ENCODE measurements around the gene ST7. TPM values are rescaled to one million over a fixed set of nuclear protein-coding genes. Genes with fewer than 3 reads are reported as not detected.

The ST7 gene
- total RNA-seq, 1 experiment from 2014 or later, result 12.9 TPM

DNA sequence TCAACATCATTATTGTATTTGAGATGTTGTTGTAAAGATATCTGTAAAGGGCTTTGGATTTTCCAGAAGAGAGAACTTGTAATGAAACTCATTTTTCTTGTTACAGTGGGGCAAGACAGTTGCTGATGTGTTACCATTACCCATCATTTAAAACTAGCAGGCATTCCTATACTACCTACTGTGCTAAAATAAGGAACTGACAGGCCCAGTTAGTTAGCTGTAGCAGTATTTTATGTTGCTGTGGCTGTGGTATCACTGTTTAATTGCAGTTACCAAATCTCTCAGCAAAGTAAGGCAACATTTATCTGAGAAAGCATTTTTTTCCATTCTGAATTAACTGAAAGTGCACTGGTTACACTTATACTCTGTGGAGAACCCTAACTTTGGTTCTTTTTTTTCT lies 9.9 kb downstream of the ST7 start:
- Histone ChIP-seq H3K23me2 (ENCODE audit: insufficient read length, low read depth, low read length, poor library complexity, severe bottlenecking) (no peaks in the 10 kb centered on the region), H4K91ac (ENCODE audit: insufficient read length, low read depth, low read length) (no peak overlapping the region), H4K8ac (replicated peaks; ENCODE audit: insufficient read length, low read depth, low read length) (no peak overlapping the region), H3K18ac (ENCODE audit: insufficient read length, low read depth, low read length) (no peak overlapping the region), H2BK5ac (ENCODE audit: insufficient read length, low read length) (no peak overlapping the region), H3K79me1 (ENCODE audit: insufficient read depth, low read depth, low read length, poor library complexity, severe bottlenecking) (no peaks in the 10 kb centered on the region), H2AK5ac (ENCODE audit: insufficient read length, low read length) (no peak overlapping the region), H2BK20ac (ENCODE audit: low read depth, low read length, poor library complexity, severe bottlenecking) (no peak overlapping the region), H2BK15ac (ENCODE audit: low read depth, low read length) (no peak overlapping the region), H3K9me3 (ENCODE audit: control insufficient read depth, low read depth, low read length) (no peaks in the 10 kb centered on the region), H2AFZ (ENCODE audit: low read length) (no peak overlapping the region), H3K4ac (ENCODE audit: low read depth, low read length) (no peak overlapping the region), H3T11ph (ENCODE audit: low read length) (no peak overlapping the region), H3K56ac (ENCODE audit: insufficient read length, low read depth, low read length) (no peak overlapping the region), H3K23ac (ENCODE audit: insufficient read length, low read depth, low read length) (no peak overlapping the region), H3K79me2 (ENCODE audit: insufficient read depth, low read length) (no peaks in the 10 kb centered on the region; the same call in 1 of the 2 replicates), H3K9ac (ENCODE audit: extremely low read depth, insufficient read length, low read length) (no peak overlapping the region), H3K27me3 (ENCODE audit: insufficient read depth, low read length) (no peaks in the 10 kb centered on the region), H2BK120ac (ENCODE audit: low read depth, low read length, poor library complexity, severe bottlenecking) (no peak overlapping the region), H3K4me2 (ENCODE audit: insufficient read depth, insufficient read length, low read length) (no peak overlapping the region), H3K14ac (ENCODE audit: insufficient read depth, low read length) (no peak overlapping the region), H2BK12ac (ENCODE audit: insufficient read length, low read depth, low read length) (no peak overlapping the region), H3K27ac (ENCODE audit: insufficient read length, low read depth, low read length) (no peak overlapping the region), H4K5ac (ENCODE audit: insufficient read length, low read depth, low read length) (no peak overlapping the region), H4K20me1 (ENCODE audit: control insufficient read depth, insufficient read depth, insufficient read length) (no peaks in the 10 kb centered on the region), H3K4me1 (ENCODE audit: insufficient read depth, low read length) (no peaks in the 10 kb centered on the region; the same call in 1 of the 2 replicates)
- Mint-ChIP-seq H3K4me3 (no peak overlapping the region), H3K9me3 (0 out of 5 replicates have a peak, but pooled peaks cover 0 to 2% of the 10 kb centered on the region in 2 experiments), H3K27ac (no peak overlapping the region), H3K27me3 (ENCODE audit: low read depth) (no peaks in the 10 kb centered on the region), H3K4me1 (peaks cover 6 to 10% of the 10 kb centered on the region in 2 experiments), H3K36me3 (ENCODE audit: insufficient read depth in 1 of 3, low read depth in 3 of 3) (peaks cover 0 to 3% (median 2%) of the 10 kb centered on the region in 3 experiments; a peak in 3 of 7 replicates)
- no peak for DNase-seq
- TF ChIP-seq, protein P1, sequence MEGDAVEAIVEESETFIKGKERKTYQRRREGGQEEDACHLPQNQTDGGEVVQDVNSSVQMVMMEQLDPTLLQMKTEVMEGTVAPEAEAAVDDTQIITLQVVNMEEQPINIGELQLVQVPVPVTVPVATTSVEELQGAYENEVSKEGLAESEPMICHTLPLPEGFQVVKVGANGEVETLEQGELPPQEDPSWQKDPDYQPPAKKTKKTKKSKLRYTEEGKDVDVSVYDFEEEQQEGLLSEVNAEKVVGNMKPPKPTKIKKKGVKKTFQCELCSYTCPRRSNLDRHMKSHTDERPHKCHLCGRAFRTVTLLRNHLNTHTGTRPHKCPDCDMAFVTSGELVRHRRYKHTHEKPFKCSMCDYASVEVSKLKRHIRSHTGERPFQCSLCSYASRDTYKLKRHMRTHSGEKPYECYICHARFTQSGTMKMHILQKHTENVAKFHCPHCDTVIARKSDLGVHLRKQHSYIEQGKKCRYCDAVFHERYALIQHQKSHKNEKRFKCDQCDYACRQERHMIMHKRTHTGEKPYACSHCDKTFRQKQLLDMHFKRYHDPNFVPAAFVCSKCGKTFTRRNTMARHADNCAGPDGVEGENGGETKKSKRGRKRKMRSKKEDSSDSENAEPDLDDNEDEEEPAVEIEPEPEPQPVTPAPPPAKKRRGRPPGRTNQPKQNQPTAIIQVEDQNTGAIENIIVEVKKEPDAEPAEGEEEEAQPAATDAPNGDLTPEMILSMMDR (conservative IDR thresholded peaks at IDR 0.05), result no peak
